SIG-M5 treated with dmso at 0.1 percent for 504 hours (cell line): ENCODE results near the gene CYB5R3.
"Not testable (repeated sequence)": the region's sequence is repeated elsewhere in the genome, so short reads cannot be mapped to it uniquely, and the experiment has no call there.

Source experiments
- DNase-seq: peaks from one replicate; lab custom pipeline; 2025; ENCODE audit not compliant: unreplicated experiment; lab: John Stamatoyannopoulos, UW

Gene CYB5R3

DNA sequence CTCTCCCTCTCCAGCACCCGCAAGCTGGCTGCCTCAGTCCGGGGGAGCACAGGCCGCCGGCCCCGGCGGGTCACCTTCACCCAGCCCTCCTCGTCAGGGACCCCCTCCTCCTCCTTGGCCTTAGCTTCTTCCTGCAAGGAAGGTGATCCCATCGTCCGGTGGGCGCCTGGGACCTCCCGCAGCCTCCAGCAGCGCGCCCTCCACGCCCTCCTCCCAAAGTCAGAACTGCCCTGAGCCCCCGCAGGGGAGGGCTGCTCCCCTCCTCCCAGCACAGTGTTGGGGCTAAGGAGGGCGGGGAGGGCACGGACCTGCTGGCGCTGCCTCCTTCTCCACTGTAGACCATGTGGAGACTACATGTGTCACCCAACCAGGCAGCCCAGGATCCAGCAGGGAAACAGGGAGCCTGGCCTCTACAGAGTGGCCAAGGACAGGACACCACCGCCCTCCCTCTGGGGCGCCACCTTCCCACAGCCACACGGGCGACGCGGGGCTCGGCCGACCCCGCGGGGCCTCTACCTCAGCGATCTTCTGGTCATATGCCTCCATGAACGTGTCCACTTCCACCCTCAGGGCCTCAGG, 73.1 kb downstream of the CYB5R3 start:
- not testable (repeated sequence) for DNase-seq

- not testable (repeated sequence) for DNase-seq
These were observed 74.7 kb downstream of the CYB5R3 start for GRCh38 chr22:42574468-42574867.

GRCh38 chr22:42574046-42574445, 75.1 kb downstream of the CYB5R3 start:
- not testable (repeated sequence) for DNase-seq

DNA sequence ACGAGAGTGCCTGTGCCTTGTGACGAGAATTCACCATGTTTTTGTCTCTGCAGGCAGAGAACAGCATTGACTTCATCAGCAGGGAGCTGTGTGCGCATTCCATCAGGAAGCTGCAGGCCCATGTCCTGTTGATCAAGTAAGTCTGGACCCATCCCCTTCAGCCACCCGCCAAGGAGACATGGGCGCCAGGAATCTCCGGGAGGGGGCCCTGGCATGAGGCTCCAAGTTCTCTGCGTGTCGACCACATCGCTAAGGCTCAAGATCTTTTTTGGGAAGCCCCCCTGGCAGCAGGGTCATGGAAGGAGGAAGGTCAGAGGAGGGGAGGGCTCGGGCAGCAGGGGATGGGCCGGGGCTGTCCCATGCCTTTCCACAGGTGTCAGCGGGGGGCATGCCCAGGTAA, 78.1 kb downstream of the CYB5R3 start:
- not testable (repeated sequence) for DNase-seq

DNA sequence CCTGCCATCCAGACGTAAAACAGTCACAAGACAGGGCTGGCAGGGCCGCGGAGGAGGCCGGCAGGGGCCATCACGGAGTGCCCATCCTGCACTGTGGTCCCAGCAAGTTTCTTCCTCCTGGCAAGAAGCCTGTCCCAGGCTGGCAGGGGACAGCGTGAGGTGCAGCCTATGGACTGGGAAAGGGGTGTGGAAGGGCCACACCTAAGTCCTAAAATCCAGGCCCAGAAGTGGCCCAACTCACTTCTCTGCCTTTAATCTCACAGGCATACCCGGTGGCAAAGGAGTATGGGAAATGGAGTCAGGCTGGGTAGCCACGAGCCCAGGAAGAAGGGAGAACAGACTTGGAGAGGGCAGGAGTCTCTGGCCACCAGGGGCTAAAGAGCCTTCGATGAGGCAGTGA, 78.6 kb downstream of the CYB5R3 start:
- not testable (repeated sequence) for DNase-seq

DNA sequence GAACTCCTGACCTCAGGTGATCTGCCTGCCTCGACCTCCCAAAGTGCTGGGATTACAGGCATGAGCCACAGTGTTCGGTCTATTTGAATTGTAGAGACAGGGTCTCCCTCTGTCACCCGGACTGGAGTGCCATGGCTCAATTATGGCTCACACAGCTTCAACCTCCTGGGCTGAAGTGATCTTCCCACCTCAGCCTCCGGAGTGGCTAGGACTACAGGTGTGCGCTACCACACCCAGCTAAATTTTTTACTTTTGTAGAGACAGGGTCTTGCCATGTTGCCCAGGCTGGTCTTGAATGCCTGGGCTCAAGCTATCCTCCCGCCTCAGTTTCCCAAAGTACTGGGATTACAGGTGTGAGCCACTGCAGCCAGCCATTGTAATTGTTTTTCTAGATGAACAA, 81.2 kb downstream of the CYB5R3 start:
- DNase-seq, result not testable (repeated sequence)
